HG02610 (cell line): ENCODE data around the gene C9.
A peak's percentile ranks its signal among the peaks of the same experiment; 100 is the strongest.
"Not testable (repeated sequence)": the region's sequence is repeated elsewhere in the genome, so short reads cannot be mapped to it uniquely, and the experiment has no call there.

Experiments used
- ATAC-seq: cut with Tn5 transposase; IDR thresholded peaks from one replicate; pipeline ENCODE4 v1.9.1; 2021; ENCODE audit warnings: mild to moderate bottlenecking, moderate library complexity; ENCODE audit not compliant: unreplicated experiment

The C9 gene

DNA sequence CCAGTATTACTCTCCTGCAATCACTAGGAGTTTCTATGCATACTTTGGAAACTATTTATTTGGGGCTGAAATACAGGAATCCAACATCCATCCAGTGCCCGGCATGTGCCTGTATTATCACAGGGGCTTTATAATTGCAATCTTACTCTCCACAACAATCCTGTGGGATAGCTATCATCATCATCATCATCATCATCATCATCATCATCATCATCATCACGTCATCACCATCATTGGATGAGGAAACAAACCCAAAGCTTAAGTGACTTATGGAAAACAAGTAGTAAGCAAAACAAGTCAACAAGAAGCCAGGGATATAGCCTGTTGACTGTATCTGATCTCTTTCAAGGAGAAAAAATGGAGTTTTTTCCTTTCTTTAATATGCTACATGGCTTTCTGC, 97.1 kb downstream of the C9 start:
- ATAC-seq = no peak

DNA sequence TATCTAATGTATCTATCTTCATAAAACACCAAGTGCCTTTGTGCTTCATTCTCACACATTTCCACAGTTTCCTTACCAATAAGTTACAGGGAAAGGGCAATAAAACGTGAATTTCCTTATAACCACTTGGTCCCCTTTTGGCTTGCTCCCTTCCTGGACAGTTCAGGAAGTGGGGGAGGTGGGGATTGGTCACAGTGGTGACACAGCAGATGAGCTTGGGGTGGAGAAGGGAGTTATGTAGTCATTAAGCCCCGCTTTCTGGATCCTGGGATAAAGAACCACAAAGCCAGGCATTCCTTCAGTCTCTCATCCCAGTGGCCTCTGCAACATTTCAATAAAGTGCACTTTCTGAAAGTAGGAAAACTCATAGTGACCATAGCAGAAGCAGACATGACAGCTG, 97.9 kb downstream of the C9 start:
- ATAC-seq = no peak

DNA sequence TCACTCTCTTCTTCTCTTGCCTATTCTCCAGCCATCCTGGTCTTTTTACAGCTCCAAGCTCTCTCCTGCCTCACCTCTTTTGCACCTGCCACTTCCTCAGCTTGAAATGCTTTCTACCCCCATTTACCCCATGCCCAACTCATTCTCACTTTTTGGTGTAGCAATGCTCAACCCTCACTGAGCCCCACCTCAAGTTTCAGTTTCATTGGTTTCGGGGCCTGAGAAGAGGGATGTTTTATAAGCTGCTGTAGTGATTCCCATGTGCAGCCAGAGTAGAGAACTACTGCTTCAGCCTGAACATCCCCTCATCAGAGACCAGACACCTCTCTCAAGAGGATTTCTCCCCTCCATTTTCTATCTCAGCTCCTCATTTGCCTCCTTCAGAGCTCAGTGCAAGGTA, 99.8 kb downstream of the C9 start:
- ATAC-seq = peak; percentile 58

- no peak for ATAC-seq
These were observed 101.3 kb downstream of the C9 start for GRCh38 chr5:39262981-39263380.

DNA sequence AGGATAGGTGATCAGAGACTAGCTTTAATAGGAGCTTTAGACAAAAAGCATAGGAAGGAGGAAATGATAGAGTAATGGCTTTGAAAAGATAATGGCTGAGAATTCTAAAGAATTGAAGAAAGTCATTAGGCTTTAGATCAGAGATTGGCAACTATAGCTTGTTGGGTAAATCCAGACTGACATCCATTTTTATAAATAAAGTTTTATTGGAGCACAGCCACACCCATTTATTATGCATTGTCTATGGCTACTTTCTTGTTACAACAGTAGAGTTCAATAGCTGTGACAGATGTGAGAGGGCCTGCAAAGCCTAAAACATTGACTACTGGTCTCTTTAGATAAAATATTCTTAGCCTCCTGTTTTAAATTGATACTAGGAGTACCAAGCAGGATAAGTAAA, 104.2 kb downstream of the C9 start:
- ATAC-seq = no peak

DNA sequence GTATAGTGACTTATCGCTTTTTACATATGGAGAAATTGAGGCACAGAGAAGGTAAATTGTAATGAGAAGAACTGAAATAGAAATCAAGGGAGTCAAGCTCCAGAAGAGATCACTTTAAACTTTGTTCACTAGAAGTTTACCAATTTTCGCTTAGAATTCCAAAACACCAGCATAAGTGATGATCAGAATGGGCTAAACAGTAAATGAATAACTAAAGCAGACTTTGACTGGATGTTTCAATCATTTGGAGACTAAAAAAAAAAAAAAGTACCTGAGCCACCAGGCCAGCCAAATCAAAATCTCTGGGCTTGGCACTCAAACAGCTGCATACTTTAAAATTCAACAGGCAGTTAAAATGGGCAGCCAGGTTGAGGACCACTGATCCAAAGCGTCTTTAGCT, 106.7 kb downstream of the C9 start:
- no peak for ATAC-seq

DNA sequence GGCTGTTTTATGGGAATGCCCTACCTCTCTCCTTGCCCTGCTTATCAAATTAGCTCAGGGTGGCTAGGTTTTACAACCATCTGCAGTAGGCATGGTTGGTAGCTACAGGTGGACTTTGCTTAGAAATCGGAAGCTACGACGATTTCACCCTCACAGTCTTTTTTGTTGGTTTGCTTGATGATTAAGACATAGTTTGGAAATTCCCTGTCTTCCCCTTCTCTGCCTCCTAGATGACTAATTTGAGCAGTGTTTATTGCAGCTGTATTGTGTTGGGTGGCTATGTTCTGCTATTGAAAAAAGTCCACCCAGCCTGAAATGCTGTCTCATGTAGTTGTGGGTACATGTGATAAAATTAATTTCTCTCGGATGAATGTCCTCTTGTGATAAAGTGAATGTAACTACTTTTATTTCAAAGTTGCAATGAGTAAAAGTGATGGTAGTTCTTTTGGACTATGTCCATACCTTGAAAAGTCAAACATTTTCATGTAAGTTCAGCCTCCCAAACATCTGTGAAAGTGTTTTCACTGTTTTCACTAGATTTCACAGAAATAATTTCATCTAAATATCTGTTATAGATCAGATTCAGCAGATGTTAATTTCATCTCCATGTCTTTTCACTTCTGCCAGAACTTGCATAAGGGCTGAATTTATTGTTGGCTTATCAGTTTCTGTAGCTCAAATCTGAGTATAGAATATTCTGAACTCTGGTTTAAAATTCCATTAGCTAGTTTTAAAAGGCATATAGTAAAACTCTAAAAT, 107.6 kb downstream of the C9 start:
- ATAC-seq = no peak

- no peak for ATAC-seq
These were observed 108.9 kb downstream of the C9 start for GRCh38 chr5:39255406-39255805.

DNA sequence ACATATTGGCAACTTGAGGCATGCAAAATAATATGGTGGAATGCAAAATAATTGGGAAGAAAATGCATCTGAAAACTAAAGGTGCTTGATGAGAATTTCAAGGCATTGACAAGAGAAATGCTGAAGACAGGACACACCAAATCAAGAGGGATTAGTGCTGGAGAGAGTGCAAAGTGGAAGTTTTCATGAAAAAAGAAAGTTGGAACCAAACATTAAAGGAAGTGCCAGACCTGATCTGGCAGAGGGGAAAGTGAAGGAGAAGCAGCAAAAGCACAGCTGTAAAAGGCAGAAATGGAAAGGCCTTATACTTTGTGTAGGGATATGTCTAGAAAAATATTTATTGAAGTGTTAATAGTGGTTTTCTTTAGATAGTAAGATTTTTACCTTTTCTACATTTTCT, 109.6 kb downstream of the C9 start:
- no peak for ATAC-seq

DNA sequence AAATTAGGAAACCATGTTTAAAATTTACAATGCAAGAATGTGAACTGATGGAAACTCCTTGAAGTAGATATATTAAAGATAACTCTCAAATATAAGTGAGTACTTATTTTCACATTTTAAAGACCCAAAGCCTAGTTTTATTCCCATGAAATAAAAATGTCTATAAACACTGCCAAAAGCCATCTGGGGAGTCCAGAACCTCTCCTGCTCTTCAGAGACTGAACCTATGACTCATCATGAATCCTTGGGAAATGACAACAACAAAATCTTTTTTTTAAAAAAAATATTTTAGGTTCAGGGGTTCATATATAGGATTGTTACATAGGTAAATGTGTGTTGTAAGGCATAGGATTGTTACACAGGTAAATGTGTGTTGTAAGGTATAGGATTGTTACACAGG, 111.1 kb downstream of the C9 start:
- no peak for ATAC-seq

DNA sequence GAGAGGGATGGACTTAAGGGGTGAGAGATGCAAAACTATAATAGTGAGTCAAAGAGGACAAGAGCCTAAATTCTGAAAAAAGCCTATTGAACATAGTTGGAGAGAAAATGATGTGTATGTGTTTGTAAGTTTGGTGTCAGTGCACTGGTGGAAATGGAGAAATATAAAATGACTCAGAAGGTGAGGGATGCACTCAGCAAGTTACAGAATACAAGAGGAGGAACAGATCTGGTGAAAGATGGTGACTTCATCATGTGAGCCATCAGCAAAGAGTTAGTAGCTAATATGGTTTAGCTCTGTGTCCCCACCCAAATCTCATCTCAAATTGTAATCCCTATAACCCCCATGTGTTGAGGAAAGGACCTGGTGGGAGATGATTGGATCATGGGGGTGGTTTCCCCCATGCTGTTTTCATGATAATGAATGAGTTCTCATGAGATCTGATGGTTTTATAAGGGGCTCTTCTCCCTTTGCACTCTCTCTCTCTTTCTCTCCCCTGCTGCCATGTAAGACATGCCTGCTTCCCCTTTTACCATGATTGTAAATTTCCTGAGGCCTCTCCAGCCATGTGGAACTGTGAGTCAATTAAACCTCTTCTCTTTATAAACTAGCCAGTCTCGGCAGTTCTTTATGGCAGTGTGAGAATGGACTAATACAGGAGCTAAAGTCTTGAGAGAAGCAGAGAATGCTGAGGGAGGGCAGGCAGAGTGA, 114.6 kb downstream of the C9 start:
- ATAC-seq = no peak

DNA sequence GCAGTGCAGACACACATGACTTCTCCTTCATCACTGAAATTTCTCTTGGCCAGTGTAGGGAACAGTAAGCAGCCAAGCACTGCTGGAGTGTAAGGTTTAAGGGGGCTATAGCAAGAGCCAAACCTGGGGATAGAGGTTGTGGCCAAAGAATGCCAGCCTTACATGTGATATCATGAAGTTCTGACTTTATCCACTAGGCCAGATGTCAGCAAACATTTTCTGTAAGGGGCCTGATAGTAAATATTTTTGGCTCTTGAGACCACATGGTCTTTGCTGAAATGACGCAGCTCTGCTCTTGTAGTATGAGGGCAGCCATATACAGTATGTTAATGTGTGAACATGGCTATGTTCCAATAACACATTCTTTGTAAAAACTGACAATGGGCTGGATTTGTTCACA, 115.2 kb downstream of the C9 start:
- ATAC-seq = no peak

DNA sequence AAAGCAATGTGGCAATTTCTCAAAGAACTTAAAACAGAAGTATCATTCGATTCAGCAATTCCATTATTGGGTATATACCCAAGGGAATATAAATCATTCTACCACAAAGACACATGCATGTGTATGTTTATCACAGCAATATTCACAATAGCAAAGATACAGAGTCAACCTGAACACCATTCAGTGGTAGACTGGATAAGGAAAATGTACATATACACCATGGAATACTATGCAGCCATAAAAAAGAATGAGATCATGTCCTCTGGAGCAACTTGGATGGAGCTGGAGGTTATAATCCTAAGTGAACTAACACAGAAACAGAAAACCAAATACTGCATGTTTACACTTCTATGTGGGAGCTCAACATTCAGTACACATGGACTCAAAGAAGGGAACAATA, 123.5 kb downstream of the C9 start:
- ATAC-seq = no peak

GRCh38 chr5:39238366-39239105, 125.8 kb downstream of the C9 start:
- ATAC-seq = no peak

DNA sequence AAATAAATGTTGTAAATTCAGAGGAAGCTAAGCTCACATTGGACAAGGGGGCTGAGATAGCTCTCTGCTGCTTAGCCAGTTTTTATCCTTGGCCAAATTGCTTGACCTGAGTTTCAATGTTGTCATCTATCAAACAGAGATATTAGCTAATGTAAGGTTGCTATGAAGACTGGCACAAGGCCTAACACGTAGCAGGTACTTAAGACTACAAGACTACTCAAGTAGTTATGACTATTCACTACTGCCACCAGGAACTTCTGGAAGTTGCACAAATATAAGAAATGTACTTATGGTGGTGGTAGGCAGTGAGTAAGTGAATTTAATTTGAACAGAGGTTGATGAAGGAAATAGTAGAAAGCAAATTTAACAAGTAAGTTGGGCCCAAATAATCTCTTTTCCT, 127.6 kb downstream of the C9 start:
- ATAC-seq = no peak

DNA sequence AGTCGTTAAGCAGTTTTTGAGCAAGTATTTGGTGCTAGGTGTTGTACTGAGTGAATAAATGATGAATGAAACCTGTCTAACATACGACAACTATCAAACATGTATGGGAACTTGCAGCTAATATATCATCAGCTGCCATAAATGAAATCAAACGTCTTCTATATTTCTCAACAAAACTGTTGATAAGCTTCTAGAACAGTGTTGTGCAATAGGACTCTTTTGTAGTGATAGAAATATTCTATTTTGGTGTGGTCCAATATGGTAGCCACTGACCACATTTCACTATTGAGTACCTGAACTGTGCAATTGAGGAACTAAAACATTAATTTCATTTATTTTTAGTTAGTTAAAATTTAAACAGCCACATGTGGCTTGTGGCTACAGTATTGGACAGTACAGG, 128.6 kb downstream of the C9 start:
- ATAC-seq = no peak

- ATAC-seq = not testable (repeated sequence)
These were observed 129.8 kb downstream of the C9 start for GRCh38 chr5:39234494-39234893.
